RCC 7860 (cell line): ENCODE data around the gene LDHA.
"Not testable (repeated sequence)": the region's sequence is repeated elsewhere in the genome, so short reads cannot be mapped to it uniquely, and the experiment has no call there.

Experiments used
- DNase-seq: peaks from one replicate; pipeline ENCODE4 v3.0.0-alpha.2; 2015; ENCODE audit warnings: low spot score
- FAIRE-seq: peaks from 2 replicates; lab custom pipeline; 2012; peaks lifted over from hg19 to GRCh38; lab: Jason Lieb, UNC

The LDHA gene

DNA sequence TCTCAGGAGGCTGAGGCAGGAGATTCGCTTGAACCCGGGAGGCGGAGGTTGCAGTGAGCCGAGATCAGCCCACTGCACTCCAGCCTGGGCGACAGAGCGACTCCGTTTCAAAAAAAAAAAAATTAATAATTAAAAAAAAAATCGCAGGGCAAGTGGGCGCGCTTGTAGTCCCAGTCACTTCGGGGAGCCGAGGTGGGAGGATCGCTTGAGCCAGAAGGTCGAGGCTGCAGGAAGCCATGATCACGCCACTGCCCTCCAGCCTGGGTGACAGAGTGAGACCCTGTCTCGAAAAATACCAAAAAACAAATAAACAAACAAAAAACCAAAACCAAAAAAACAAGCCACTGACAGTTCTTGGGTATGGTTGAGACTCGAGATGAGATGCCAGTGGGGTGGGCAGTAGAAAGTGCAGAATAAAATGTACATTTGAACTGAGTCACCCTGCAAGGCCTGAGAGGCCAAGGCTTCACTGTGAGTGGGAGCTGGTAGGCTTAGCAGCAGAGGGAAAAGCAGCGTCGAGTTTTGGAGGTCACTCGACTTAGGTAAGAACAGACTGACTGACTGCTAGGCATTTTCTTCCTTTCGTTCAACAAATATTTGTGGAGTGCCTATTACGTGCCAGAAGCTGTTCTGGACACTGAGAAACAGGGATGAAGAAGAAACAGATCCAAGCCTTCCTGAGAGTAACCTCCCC lies 635 bp upstream of the LDHA start:
- FAIRE-seq (no peak), DNase-seq (no peak)

GRCh38 chr11:18394928-18395734 lies 768 bp downstream of the LDHA start:
- FAIRE-seq (no peak), DNase-seq (peak; percentile 14)

DNA sequence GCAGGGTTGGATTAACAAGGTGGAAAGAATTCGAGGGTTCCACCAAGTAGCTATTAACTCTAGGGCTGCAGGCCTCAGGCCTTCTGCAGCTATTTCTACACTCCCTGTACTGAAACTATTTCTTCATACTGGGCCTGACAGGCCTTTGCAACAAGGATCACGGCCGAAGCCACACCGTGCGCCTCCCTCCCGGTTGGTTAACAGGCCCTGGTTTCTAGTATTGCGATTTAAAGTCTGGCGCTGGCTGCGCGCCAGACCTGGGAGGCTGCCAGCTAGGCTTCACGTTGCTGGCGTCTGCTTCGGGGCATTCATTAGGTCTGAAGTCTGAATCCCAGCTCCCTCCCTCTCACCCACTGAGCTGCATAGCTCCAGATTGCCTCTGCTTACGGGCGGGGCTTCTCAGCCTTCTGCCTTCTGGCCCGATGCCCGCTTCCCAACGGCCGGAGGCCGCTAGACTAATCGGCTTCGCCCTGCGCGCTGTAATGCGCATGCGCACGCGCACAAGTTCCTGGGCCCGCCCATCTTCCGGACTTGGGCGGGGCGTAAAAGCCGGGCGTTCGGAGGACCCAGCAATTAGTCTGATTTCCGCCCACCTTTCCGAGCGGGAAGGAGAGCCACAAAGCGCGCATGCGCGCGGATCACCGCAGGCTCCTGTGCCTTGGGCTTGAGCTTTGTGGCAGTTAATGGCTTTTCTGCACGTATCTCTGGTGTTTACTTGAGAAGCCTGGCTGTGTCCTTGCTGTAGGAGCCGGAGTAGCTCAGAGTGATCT lies 1.6 kb downstream of the LDHA start:
- FAIRE-seq (peak; percentile 89), DNase-seq (peak; percentile 99)

- DNase-seq (no peak), FAIRE-seq (no peak)
Observed at GRCh38 chr11:18397921-18398320, 3.6 kb downstream of the LDHA start.

- not testable (repeated sequence) for DNase-seq, FAIRE-seq
Observed at GRCh38 chr11:18401077-18401476, 6.7 kb downstream of the LDHA start.

DNA sequence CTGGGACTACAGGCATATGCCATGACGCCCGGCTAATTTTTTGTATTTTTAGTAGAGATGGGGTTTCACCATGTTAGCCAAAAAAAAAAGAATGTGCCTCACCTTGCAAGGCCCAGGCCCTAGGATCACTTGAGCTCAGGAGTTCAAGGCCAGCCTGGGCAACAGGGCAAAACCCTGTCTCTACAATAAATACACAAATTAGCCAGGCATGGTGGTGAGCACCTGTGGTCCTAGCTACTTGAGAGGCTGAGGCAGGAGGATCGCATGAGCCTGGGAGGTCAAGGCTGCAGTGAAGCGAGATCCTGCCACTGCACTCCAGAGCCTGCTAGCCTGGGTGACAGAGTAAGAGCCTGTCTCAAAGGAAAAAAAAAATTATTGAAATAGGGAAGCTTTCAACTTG lies 9.7 kb downstream of the LDHA start:
- FAIRE-seq: no peak
- no peak for DNase-seq

DNA sequence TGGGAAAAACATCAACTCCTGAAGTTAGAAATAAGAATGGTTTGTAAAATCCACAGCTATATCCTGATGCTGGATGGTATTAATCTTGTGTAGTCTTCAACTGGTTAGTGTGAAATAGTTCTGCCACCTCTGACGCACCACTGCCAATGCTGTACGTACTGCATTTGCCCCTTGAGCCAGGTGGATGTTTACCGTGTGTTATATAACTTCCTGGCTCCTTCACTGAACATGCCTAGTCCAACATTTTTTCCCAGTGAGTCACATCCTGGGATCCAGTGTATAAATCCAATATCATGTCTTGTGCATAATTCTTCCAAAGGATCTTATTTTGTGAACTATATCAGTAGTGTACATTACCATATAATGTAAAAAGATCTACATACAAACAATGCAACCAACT lies 13.0 kb downstream of the LDHA start:
- DNase-seq (peak; percentile 45), FAIRE-seq (peak; percentile 30)

GRCh38 chr11:18408558-18409291 lies 14.4 kb downstream of the LDHA start:
- DNase-seq: no peak
- FAIRE-seq: no peak

DNA sequence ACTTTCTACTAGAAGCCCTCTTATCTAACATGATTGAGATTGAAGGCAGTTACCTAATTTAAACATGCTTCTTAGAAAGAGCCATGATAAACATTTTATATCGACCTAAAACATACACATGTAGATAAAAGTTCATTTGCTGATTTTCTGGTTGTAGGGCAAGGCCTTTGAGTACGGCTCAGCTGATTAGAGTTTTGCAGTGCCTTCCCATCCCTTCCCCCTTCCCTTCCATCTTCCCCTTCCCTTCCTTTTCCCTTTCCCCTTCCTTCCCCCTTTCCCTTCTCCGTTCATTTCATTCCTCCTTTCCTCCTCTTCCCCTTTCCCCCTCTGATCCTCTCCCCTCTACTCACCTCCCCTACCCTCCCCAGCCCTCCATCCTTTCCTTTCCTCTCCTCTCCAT lies 22.1 kb downstream of the LDHA start:
- no peak for DNase-seq
- FAIRE-seq: no peak

- DNase-seq (no peak), FAIRE-seq (no peak)
Observed at GRCh38 chr11:18419040-18419439, 24.7 kb downstream of the LDHA start.

GRCh38 chr11:18420067-18420466 lies 25.7 kb downstream of the LDHA start:
- DNase-seq: no peak
- no peak for FAIRE-seq

GRCh38 chr11:18427240-18427639 lies 32.9 kb downstream of the LDHA start:
- FAIRE-seq (no peak), DNase-seq (no peak)

DNA sequence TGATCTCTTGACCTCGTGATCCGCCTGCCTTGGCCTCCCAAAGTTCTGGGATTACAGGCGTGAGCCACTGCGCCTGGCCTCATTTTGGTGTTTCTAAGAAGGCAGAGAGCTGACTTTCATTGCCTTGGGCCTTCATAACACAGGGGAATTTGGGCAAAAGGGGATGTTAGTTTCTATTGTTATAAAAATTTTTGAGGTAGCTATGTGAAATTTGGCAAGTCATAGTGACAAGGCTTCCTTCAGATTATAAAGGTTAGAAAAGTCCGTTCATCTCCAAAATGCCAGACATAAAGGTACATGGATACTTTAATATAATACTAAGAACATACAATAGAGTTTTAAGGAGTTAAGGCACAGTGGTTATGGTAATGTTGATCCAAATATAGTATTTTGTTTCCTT lies 35.0 kb downstream of the LDHA start:
- DNase-seq: no peak
- no peak for FAIRE-seq

DNA sequence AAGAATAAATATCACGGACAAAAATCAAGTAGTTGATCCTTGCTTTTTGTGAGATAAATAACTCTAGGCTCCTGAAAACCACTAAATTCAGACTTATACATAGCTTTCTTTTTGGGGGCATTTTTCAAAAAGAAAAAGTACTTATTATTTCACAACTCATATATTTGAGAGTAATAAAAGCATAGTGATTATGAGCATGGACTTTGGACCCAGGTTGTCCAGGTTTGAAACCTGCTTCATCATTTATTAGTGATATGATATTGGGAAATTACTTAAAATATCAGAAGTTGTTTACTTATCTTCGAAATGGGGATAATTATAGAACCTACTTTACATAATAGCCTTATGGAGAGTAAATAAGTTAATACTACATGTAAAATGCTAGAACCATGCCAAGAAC lies 44.3 kb downstream of the LDHA start:
- FAIRE-seq: no peak
- DNase-seq: no peak

DNA sequence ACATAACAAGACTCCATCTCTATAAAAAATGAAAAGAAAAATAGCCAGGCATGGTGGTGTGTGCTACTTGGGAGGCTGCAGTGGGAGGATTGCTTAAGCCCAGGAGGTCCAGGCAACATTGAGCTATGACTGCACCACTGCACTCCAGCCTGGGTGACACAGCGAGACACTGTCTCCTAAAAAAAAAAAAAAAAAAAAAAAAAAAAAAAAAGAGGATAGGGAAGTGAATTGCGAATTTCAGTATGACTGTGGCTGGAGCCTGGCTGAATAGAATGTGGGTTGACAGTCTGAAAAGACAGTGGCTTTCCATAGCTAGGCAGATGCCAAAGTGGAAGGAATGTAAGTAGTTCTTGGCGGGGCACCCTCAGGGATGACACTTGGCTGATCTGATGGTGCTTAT lies 54.9 kb downstream of the LDHA start:
- DNase-seq (no peak), FAIRE-seq (no peak)

DNA sequence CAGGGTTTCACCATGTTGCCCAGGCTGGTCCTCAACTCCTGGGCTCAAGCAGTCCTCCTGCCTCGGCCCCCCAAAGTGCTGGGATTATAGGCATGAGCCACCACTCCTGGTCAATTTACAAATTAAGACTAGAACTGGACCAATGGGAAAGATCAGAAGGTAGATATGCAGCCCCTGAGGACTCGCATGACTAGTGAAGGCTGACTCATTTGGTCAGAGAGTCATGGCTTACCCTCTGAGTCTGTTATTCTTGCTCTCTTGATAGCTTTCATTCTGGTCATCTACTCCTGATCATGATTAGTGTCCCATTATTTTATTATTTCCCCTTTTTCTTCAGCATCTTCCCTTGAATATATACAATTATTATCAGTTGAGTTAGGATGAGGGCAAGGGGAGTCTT lies 58.6 kb downstream of the LDHA start:
- DNase-seq (peak; percentile 33), FAIRE-seq (no peak)

- no peak for FAIRE-seq
- no peak for DNase-seq
Observed at GRCh38 chr11:18455686-18456372, 61.5 kb downstream of the LDHA start, which contains the start of gene LDHAL6A. Gene LDHAL6A (plus strand): TSS chr11:18455856. CDS start chr11:18456681, 825 bp downstream.

DNA sequence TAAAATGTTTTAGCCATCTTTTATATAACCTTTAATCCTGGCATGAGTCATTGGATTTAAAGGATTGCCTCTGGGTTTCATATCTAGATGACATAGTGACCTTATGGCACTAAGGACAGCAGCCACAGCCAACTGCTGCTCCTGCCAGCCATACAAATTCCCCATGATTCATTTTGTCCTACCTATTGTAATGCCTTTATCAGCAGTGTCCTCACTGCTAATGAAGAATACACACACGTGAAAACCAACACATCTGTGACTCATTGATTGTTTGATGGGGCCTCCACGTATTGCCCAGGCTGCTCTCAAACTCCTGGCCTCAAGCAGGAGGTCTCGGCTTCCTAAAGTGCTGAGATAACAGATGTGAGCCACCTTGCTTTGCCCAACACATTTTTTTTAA lies 63.1 kb downstream of the LDHA start:
- DNase-seq (peak; percentile 57), FAIRE-seq (no peak)
